ENCODE measurements around the gene OR6Q1.

DNA sequence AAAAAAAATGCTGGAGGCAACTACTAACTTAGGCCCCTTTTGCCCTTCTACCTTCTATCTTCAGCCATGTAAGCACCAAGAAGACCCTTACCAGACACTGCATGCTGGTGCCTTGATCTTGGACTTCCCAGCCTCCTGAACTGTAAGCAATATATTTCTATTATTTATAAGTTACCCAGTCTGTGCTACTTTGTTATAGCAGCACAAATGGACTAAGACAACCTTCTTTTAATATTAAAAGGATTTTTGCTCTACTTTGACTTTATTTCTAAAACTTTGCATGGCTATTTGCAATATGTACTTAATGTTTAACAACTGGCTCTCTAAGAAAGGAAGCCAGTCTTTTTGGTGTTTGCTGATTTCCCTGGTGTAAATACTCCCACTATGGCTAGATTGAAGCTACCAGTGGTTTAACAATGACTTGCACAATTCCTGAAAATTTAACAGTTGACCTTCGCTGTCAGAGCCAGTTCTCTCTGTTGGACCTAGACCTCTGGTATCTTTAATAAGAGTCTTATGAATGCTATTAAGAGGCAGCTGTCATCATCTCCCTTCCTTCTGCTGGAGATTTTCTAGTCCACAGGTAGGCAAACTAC, 25.2 kb downstream of the OR6Q1 start:
- TF ChIP-seq, protein P1, sequence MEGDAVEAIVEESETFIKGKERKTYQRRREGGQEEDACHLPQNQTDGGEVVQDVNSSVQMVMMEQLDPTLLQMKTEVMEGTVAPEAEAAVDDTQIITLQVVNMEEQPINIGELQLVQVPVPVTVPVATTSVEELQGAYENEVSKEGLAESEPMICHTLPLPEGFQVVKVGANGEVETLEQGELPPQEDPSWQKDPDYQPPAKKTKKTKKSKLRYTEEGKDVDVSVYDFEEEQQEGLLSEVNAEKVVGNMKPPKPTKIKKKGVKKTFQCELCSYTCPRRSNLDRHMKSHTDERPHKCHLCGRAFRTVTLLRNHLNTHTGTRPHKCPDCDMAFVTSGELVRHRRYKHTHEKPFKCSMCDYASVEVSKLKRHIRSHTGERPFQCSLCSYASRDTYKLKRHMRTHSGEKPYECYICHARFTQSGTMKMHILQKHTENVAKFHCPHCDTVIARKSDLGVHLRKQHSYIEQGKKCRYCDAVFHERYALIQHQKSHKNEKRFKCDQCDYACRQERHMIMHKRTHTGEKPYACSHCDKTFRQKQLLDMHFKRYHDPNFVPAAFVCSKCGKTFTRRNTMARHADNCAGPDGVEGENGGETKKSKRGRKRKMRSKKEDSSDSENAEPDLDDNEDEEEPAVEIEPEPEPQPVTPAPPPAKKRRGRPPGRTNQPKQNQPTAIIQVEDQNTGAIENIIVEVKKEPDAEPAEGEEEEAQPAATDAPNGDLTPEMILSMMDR (optimal IDR thresholded peaks at IDR 0.05 in 1 of 3, IDR thresholded peaks at IDR 0.05 in 1 of 3, conservative IDR thresholded peaks at IDR 0.05 in 1 of 3; ENCODE audit: extremely low read depth in 1 of 3, insufficient read depth in 2 of 3, low read length in 3 of 3) = no peak
- no peak for TF ChIP-seq EZH2 (IDR thresholded peaks at IDR 0.05; ENCODE audit: low read length)

Data from keratinocyte (primary cell).